ENCODE results near the gene GMIP. TPM values are rescaled to one million over a fixed set of nuclear protein-coding genes. Genes with fewer than 3 reads are reported as not detected.
"Not testable (repeated sequence)": the region's sequence is repeated elsewhere in the genome, so short reads cannot be mapped to it uniquely, and the experiment has no call there.

Gene GMIP
- total and polyA plus RNA-seq, 3 donors from 2014 or later = 8.8 to 15.2 (median 13.4) TPM

GRCh38 chr19:19670070-19670551 is 26.7 kb upstream of the GMIP start:
- no peaks in the 10 kb centered on the region for H3K9me3 ChIP-seq
- intact Hi-C loops (cut with DNase I; ENCODE audit: low total_unique reads) = no loop called here
- no peak overlapping the region for H3K27ac ChIP-seq
- TF ChIP-seq POLR2A (IDR thresholded peaks at IDR 0.05) (no peak), CTCF (IDR thresholded peaks at IDR 0.05) (no peak)
- 47 to 65% methylated on average over 10 of the region's 10 CpGs for WGBS, 2 donors
- no peaks in the 10 kb centered on the region for H3K36me3 ChIP-seq (ENCODE audit: low read depth, missing control alignments)
- H3K27me3 ChIP-seq = no peaks in the 10 kb centered on the region
- H3K4me3 ChIP-seq = no peak overlapping the region
- DNase-seq = peak; percentile 12
- peaks cover 5% of the 10 kb centered on the region for H3K4me1 ChIP-seq

- TF ChIP-seq CTCF (IDR thresholded peaks at IDR 0.05) (no peak), POLR2A (IDR thresholded peaks at IDR 0.05) (no peak)
- peak within 1 kb of the TSS; percentile 90 to 91 for H3K4me3 ChIP-seq
- peak; percentile 97 for DNase-seq
- 3 to 5% methylated on average over 17 to 32 of the region's 36 CpGs for WGBS, 2 donors
- no peaks in the 10 kb centered on the region for H3K36me3 ChIP-seq (ENCODE audit: low read depth, missing control alignments)
- intact Hi-C loops (cut with DNase I; ENCODE audit: low total_unique reads) = no loop called here
- peaks cover 5% of the 10 kb centered on the region for H3K4me1 ChIP-seq
- peak within 1 kb of the TSS; percentile 76 to 84 for H3K27ac ChIP-seq
- no peaks in the 10 kb centered on the region for H3K9me3 ChIP-seq
- H3K27me3 ChIP-seq = no peaks in the 10 kb centered on the region
These were observed 25.0 kb upstream of the GMIP start, which contains the start of gene ZNF101 for GRCh38 chr19:19668230-19669012. Gene ZNF101, plus strand, starts transcription at chr19:19668839. Its CDS starts 125 bp downstream, at chr19:19668964.

- intact Hi-C loops (cut with DNase I; ENCODE audit: low total_unique reads) = not testable (repeated sequence)
These were observed 22.0 kb upstream of the GMIP start for GRCh38 chr19:19665420-19665948.

GRCh38 chr19:19663256-19664120 is 20.0 kb upstream of the GMIP start, which contains the start of gene ATP13A1:
Gene ATP13A1, minus strand, starts transcription at chr19:19663676. Its CDS starts 10 bp downstream, at chr19:19663666.
- no peaks in the 10 kb centered on the region for H3K9me3 ChIP-seq
- H3K4me3 ChIP-seq = peak within 1 kb of the TSS; percentile 93 to 95
- peaks cover 10% of the 10 kb centered on the region for H3K4me1 ChIP-seq
- 0% methylated on average over 48 of the region's 85 CpGs; no CpG with 5 or more reads in 1 of the 2 donors for WGBS, 2 donors
- peak; percentile 98 for DNase-seq
- intact Hi-C loops (cut with DNase I; ENCODE audit: low total_unique reads) = no loop called here
- no peaks in the 10 kb centered on the region for H3K27me3 ChIP-seq
- no peaks in the 10 kb centered on the region for H3K36me3 ChIP-seq (ENCODE audit: low read depth, missing control alignments)
- TF ChIP-seq CTCF (IDR thresholded peaks at IDR 0.05) (peak in 2 of 3 experiments; percentile 7 to 11), POLR2A (IDR thresholded peaks at IDR 0.05) (no peak)
- H3K27ac ChIP-seq = peak within 1 kb of the TSS; percentile 78 to 95

More at GRCh38 chr19:19665420-19665948, 22.0 kb upstream of the GMIP start:
- not testable (repeated sequence) for H3K36me3 ChIP-seq (ENCODE audit: low read depth, missing control alignments); DNase-seq; H3K4me3 ChIP-seq; H3K9me3 ChIP-seq; H3K27me3 ChIP-seq; H3K27ac ChIP-seq
- 81 to 89% methylated on average over 22 of the region's 22 CpGs for WGBS, 2 donors
- H3K4me1 ChIP-seq = peaks cover 15% of the 10 kb centered on the region

Data from testis (tissue), 3 donors.